NOMO-1 treated with DMSO at 0.1 percent for 48 hours (cell line): ENCODE data around the gene PCDHGA9.
A peak's percentile ranks its signal among the peaks of the same experiment; 100 is the strongest.
"Not testable (repeated sequence)": the region's sequence is repeated elsewhere in the genome, so short reads cannot be mapped to it uniquely, and the experiment has no call there.

Experiments used
- DNase-seq: peaks from one replicate; lab custom pipeline; 2025; ENCODE audit not compliant: unreplicated experiment; lab: John Stamatoyannopoulos, UW

The PCDHGA9 gene

DNA sequence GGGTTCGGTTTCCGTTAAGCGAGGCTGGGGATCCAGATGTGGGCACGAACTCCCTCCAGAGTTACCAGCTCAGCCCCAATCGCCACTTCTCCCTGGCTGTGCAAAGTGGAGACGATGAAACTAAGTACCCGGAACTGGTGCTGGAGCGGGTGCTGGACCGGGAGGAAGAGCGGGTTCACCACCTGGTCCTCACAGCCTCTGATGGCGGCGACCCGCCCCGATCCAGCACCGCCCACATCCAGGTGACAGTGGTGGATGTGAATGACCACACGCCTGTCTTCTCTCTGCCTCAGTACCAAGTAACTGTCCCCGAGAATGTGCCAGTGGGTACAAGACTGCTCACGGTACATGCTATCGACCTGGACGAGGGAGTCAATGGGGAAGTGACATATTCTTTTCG, 19.2 kb upstream of the PCDHGA9 start:
- DNase-seq = no peak

DNA sequence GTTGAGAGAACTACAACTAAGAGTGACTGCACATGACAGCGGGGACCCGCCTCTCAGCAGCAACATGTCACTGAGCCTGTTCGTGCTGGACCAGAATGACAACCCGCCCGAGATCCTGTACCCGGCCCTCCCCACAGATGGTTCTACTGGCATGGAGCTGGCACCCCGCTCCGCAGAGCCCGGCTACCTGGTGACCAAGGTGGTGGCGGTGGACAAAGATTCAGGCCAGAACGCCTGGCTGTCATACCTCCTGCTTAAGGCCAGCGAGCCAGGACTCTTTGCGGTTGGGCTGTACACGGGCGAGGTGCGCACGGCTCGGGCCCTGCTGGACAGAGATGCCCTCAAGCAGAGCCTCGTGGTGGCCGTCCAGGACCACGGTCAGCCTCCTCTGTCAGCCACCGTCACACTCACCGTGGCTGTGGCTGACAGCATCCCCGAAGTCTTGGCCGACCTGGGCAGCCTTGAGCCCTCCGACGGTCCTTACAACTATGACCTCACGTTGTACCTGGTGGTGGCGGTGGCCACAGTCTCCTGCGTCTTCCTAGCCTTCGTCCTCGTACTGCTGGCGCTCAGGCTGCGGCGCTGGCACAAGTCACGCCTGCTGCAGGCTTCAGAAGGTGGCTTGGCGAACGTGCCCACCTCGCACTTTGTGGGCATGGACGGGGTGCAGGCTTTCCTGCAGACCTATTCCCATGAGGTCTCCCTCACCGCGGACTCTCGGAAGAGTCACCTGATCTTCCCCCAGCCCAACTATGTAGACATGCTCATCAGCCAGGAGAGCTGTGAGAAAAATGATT, 17.9 kb upstream of the PCDHGA9 start:
- no peak for DNase-seq

DNA sequence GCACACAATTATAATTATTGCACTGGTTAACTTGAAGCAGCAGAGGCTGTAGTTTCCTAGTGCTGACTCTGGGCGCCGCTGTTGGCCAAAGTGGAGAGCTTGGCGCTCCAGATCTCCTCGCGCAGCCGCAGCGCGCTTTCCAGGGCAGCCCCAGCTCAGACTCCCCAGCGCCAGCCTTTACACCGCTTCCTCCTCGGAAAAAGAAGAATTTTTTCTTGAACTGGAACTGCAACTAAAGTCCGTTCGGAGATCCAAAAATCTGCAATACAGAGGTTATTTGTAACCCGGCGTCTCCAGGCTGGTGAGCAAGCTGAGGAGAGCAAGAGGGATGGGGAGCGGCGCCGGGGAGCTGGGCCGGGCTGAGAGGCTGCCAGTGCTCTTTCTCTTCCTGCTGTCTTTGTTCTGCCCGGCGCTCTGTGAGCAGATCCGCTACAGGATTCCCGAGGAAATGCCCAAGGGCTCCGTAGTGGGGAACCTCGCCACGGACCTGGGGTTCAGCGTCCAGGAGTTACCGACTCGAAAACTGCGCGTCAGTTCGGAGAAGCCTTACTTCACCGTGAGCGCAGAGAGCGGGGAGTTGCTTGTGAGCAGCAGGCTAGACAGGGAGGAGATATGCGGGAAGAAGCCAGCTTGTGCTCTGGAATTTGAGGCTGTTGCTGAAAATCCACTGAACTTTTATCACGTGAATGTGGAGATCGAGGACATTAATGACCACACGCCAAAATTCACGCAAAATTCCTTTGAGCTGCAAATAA, 14.8 kb upstream of the PCDHGA9 start, which contains the start of gene PCDHGB4:
Gene PCDHGB4 (plus strand): TSS at position 142 of the 755 bp plus-strand sequence. CDS start 187 bp downstream, at position 329.
- DNase-seq = not testable (repeated sequence)

DNA sequence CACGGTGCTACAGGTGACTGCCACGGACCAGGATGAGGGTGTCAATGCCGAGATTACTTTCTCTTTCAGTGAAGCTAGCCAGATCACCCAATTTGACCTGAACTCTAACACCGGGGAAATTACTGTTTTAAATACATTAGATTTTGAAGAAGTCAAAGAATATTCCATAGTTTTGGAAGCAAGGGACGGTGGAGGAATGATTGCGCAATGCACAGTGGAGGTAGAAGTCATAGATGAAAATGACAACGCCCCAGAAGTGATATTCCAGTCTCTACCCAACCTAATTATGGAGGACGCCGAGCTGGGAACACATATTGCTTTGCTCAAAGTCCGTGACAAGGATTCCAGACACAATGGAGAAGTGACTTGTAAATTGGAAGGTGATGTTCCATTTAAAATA, 13.9 kb upstream of the PCDHGA9 start:
- no peak for DNase-seq

DNA sequence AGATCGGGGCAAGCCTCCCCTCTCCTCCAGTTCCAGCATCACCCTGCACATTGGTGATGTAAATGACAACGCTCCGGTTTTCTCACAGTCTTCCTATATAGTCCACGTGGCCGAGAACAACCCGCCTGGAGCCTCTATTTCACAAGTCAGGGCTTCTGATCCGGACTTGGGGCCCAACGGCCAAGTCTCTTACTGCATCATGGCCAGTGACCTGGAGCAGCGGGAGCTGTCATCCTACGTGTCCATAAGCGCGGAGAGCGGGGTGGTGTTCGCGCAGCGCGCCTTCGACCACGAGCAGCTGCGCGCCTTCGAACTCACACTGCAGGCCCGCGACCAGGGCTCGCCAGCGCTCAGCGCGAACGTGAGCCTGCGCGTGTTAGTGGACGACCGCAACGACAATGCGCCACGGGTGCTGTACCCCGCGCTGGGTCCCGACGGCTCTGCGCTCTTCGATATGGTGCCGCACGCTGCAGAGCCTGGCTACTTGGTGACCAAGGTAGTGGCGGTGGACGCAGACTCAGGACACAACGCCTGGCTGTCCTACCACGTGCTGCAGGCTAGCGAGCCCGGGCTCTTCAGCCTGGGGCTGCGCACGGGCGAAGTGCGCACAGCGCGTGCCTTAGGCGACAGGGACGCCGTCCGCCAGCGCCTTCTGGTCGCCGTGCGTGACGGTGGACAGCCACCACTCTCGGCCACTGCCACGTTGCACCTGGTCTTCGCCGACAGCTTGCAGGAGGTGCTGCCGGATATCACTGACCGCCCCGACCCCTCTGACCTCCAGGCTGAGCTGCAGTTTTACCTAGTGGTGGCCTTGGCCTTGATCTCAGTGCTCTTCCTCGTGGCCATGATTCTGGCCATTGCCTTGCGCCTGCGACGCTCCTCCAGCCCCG, 13.2 kb upstream of the PCDHGA9 start:
- DNase-seq = no peak

DNA sequence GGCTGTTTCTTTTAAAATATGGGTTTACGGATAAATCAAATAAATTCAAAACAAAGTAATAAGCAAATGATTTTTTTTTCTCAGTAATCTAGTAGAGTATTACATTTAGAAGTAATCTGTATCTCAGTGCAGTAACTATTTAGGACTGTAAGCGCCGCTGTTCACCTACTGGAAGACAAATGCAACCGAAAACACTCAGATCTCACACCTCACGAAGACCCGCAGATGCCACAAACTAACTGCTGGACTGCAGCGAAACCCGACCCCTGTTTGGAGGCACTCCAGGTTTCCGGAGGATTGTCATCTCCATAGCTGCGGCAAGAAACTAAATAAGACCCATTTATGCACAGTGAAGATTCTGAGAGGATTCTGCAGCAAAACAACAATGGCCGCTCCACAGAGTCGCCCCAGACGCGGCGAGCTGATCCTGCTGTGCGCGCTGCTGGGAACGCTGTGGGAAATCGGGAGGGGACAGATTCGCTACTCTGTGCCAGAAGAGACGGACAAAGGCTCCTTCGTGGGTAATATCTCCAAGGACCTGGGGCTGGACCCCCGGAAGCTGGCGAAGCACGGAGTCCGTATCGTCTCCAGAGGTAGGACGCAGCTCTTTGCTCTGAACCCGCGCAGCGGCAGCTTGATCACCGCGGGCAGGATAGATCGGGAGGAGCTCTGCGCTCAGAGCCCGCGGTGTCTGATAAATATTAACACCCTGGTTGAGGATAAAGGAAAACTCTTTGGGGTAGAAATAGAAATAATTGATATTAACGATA, 10.0 kb upstream of the PCDHGA9 start, which contains the start of gene PCDHGA8:
Gene PCDHGA8 (plus strand): TSS at position 205 of the 770 bp plus-strand sequence. CDS start 181 bp downstream, at position 386.
- DNase-seq = no peak

DNA sequence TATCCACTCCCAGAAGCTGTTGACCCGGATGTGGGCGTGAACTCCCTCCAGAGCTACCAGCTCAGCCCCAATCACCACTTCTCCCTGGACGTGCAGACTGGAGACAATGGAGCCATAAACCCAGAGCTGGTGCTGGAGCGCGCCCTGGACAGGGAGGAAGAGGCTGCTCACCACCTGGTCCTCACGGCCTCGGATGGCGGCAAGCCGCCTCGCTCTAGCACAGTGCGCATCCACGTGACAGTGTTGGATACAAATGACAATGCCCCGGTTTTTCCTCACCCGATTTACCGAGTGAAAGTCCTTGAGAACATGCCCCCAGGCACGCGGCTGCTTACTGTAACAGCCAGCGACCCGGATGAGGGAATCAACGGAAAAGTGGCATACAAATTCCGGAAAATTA, 9.3 kb upstream of the PCDHGA9 start:
- DNase-seq = no peak

DNA sequence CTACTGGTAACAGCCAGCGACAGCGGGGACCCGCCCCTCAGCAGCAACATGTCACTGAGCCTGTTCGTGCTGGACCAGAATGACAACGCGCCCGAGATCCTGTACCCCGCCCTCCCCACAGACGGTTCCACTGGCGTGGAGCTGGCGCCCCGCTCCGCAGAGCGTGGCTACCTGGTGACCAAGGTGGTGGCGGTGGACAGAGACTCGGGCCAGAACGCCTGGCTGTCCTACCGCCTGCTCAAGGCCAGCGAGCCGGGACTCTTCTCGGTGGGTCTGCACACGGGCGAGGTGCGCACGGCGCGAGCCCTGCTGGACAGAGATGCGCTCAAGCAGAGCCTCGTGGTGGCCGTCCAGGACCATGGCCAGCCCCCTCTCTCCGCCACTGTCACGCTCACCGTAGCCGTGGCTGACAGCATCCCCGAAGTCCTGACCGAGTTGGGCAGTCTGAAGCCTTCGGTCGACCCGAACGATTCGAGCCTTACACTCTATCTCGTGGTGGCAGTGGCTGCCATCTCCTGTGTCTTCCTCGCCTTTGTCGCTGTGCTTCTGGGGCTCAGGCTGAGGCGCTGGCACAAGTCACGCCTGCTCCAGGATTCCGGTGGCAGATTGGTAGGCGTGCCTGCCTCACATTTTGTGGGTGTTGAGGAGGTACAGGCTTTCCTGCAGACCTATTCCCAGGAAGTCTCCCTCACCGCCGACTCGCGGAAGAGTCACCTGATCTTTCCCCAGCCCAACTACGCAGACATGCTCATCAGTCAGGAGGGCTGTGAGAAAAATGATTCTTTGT, 8.0 kb upstream of the PCDHGA9 start:
- not testable (repeated sequence) for DNase-seq

DNA sequence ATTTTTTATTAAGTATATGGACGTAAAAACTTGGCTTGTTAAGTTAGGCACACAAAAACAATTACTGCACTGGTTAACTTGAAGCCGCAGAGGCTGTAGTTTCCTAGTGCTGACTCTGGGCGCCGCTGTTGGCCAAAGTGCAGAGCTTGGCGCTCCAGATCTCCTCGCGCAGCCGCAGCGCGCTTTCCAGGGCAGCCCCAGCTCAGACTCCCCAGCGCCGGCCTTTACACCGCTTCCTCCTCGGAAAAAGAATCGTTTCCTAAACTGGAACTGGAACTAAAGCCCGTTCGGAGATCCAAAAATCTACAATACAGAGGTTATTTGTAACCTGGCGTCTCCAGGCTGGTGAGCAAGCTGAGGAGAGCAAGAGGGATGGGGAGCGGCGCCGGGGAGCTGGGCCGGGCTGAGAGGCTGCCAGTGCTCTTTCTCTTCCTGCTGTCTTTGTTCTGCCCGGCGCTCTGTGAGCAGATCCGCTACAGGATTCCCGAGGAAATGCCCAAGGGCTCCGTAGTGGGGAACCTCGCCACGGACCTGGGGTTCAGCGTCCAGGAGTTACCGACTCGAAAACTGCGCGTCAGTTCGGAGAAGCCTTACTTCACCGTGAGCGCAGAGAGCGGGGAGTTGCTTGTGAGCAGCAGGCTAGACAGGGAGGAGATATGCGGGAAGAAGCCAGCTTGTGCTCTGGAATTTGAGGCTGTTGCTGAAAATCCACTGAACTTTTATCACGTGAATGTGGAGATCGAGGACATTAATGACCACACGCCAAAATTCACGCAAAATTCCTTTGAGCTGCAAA, 4.6 kb upstream of the PCDHGA9 start, which contains the start of gene PCDHGB5:
Gene PCDHGB5 (plus strand): TSS at position 192 of the 796 bp plus-strand sequence. CDS start 181 bp downstream, at position 373.
- not testable (repeated sequence) for DNase-seq

DNA sequence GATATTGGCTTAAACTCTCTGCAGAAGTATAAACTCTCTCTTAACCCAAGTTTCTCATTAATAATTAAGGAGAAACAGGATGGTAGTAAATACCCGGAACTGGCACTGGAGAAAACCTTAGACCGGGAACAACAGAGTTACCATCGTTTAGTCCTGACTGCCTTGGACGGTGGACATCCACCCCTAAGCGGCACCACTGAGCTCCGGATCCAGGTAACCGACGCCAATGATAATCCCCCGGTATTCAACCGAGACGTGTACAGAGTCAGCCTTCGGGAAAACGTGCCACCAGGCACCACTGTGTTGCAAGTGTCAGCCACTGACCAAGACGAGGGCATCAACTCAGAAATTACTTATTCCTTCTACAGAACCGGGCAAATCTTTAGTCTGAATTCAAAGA, 4.0 kb upstream of the PCDHGA9 start:
- no peak for DNase-seq

DNA sequence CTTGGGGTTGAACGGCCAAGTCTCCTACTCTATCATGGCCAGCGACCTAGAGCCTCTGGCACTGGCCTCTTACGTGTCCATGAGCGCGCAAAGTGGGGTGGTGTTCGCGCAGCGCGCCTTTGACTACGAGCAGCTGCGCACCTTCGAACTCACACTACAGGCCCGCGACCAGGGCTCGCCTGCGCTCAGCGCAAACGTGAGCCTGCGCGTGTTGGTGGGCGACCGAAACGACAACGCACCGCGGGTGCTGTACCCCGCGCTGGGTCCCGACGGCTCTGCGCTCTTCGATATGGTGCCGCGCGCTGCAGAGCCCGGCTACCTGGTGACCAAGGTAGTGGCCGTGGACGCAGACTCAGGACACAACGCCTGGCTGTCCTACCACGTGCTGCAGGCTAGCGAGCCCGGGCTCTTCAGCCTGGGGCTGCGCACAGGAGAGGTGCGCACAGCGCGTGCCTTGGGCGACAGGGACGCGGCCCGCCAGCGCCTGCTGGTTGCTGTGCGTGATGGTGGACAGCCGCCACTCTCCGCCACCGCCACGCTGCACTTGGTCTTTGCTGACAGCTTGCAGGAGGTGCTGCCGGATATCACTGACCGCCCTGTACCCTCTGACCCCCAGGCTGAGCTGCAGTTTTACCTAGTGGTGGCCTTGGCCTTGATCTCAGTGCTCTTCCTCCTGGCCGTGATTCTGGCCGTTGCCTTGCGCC, 2.9 kb upstream of the PCDHGA9 start:
- DNase-seq = no peak

DNA sequence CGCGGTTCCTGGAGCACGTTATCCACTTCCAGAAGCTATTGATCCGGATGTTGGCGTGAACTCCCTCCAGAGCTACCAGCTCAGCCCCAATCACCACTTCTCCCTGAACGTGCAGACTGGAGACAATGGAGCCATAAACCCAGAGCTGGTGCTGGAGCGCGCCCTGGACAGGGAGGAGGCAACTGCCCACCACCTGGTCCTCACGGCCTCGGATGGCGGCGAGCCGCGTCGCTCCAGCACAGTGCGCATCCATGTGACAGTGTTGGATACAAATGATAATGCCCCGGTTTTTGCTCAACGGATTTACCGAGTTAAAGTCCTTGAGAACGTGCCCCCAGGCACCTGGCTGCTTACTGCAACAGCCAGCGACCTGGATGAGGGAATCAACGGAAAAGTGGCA, 809 bp downstream of the PCDHGA9 start:
- DNase-seq = no peak

DNA sequence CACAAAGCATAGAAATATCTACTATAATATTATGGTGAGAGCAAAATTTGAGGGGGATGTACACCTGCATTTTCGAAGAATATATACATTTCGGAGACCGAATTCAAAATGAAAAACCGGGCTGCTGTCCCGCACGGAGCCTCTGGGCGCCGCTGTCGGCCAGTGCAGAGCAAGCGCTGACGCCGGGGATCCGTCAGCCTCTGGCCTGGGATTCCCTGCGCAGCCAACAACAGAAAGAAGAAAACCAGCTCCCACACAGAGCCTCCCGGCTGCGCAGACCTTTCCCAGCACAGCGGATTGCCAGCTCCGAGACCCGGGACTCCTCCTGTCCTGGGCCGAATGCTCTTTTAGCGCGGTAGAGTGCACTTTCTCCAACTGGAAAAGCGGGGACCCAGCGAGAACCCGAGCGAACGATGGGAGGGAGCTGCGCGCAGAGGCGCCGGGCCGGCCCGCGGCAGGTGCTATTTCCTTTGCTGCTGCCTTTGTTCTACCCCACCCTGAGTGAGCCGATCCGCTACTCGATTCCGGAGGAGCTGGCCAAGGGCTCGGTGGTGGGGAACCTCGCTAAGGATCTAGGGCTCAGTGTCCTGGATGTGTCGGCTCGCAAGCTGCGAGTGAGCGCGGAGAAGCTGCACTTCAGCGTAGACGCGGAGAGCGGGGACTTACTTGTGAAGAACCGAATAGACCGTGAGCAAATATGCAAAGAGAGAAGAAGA, 5.4 kb downstream of the PCDHGA9 start, which contains the start of gene PCDHGB6:
Gene PCDHGB6 (plus strand): TSS at position 232 of the 716 bp plus-strand sequence. CDS start 182 bp downstream, at position 414.
- peak; percentile 27 for DNase-seq

DNA sequence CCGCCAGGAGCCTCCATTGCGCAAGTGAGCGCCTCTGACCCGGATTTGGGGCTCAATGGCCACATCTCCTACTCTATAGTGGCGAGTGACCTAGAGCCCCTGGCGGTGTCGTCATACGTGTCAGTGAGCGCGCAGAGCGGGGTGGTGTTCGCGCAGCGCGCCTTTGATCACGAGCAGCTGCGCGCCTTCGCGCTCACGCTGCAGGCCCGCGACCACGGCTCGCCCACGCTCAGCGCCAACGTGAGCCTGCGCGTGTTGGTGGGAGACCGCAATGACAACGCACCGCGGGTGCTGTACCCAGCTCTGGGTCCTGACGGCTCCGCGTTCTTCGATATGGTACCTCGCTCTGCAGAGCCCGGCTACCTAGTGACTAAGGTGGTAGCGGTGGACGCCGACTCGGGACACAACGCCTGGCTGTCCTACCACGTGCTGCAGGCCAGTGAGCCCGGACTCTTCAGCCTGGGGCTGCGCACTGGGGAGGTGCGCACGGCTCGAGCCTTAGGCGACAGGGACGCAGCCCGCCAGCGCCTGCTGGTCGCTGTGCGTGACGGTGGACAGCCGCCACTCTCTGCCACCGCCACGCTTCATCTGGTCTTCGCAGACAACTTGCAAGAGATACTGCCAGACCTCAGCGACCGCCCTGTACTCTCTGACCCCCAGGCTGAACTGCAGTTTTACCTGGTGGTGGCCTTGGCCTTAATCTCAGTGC, 7.2 kb downstream of the PCDHGA9 start:
- no peak for DNase-seq

DNA sequence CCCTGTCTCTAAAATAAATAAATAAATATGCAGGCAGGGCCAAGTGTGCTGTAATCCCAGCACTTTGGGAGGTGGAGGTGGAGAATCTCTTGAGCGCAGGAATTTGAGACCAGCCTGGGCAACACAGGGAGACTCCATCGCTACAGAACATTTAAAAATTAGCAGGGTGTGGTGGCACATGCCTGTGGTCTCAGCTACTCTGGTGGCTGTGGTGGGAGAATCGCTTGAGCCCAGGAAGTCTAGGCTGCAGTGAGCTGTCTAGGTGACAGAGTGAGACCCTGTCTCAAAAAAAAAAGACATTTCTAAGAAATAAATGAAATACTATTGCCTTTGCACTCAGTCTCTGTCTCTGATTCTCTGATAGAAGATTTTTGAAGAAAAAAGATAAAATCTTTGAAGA, 9.0 kb downstream of the PCDHGA9 start:
- DNase-seq = no peak

DNA sequence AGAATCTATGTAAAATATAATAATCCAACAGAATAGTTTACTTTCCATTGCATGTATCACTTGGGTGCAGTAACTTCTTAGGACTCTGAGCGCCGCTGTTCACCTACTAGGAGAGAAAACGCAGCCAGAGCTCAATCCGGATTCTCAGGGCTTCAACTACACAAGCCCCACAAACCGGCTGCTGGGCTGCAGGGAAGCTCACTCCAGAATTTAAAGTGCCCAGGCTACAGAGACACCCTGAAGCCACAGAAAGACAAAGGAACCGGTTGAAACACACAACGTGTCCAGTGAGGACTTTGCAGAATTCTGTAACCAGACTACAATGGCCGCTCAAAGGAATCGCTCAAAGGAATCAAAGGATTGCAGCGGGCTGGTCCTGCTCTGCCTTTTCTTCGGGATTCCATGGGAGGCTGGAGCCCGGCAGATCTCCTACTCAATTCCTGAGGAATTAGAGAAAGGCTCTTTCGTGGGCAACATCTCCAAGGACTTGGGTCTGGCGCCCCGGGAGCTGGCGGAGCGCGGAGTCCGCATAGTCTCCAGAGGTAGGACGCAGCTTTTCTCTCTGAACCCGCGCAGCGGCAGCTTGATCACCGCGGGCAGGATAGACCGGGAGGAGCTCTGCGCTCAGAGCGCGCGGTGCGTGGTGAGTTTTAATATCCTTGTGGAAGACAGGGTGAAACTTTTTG, 10.4 kb downstream of the PCDHGA9 start, which contains the start of gene PCDHGA10:
Gene PCDHGA10 (plus strand): TSS at position 134 of the 686 bp plus-strand sequence. CDS start 189 bp downstream, at position 323.
- DNase-seq = peak; percentile 63
